SK-N-SH (cell line): ENCODE results near the gene NRG3. TPM values are rescaled to one million over a fixed set of nuclear protein-coding genes. Genes with fewer than 3 reads are reported as not detected.

Experiments
- CTCF ChIA-PET: fragments of 300-600, 350-600 bp; formaldehyde crosslinking; extraction: SDS; loops from one replicate; lab custom pipeline; 2021; lab: Yijun Ruan, JAX
- POLR2A ChIA-PET: fragments of 350-600 bp; sonication (Branson Sonifier 250); formaldehyde crosslinking; extraction: SDS; loops from one replicate; lab custom pipeline; 2020; ENCODE audit warnings: antibody characterized with exemption, inconsistent platforms; lab: Yijun Ruan, JAX
- DNase-seq: peaks from one replicate; pipeline ENCODE4 v3.0.0; 2012
- H2AFZ ChIP-seq: fragments of 200-600 bp; sonication (generic); 2 replicates; pipeline ENCODE4 v1.8.1; 2016; ENCODE audit warnings: antibody characterized with exemption, mild to moderate bottlenecking, low read depth
- H3F3A ChIP-seq: fragments of 200-600 bp; sonication (generic); replicated peaks from 2 replicates; pipeline ENCODE3; 2016; ENCODE audit warnings: antibody characterized with exemption, mild to moderate bottlenecking; ENCODE audit not compliant: insufficient read depth
- H3K27ac ChIP-seq, 2 experiments: fragments of 200-500 bp in 1 of 2; fragments of 200-600 bp in 1 of 2; sonication (Bioruptor generic) in 1 of 2; sonication (generic), shearing (Covaris generic) in 1 of 2; 2 replicates each; pipeline versions ENCODE4 v1.5.1 to v1.6.1; 2014 to 2016; ENCODE audit warnings: low read depth in 2 of 2, inconsistent platforms in 1 of 2, low read length in 1 of 2, mild to moderate bottlenecking in 1 of 2, mixed read lengths in 1 of 2
- H3K27me3 ChIP-seq: fragments of 200-600 bp; sonication (generic), shearing (Covaris generic); 2 replicates; pipeline ENCODE4 v1.6.1; 2016; ENCODE audit warnings: mixed run types; ENCODE audit not compliant: insufficient read depth
- H3K36me3 ChIP-seq, 2 experiments: fragments of 200-500 bp in 1 of 2; fragments of 200-600 bp in 1 of 2; sonication (Bioruptor generic) in 1 of 2; sonication (generic) in 1 of 2; replicated peaks in 1 of 2; 2 replicates each; pipeline versions ENCODE3 to v1.5.1; 2014 to 2016; ENCODE audit warnings: low read length in 1 of 2, mild to moderate bottlenecking in 1 of 2; ENCODE audit not compliant: insufficient read depth in 2 of 2, control insufficient read depth in 1 of 2
- H3K4me1 ChIP-seq, 2 experiments: fragments of 200-500 bp in 1 of 2; fragments of 200-600 bp in 1 of 2; sonication (Bioruptor generic) in 1 of 2; sonication (generic), shearing (Covaris generic) in 1 of 2; 2 replicates each; pipeline versions ENCODE4 v1.5.1 to v1.6.1; 2014 to 2016; ENCODE audit warnings: low read depth in 1 of 2, low read length in 1 of 2, mixed run types in 1 of 2; ENCODE audit not compliant: insufficient read depth in 2 of 2, control insufficient read depth in 1 of 2
- H3K4me2 ChIP-seq: fragments of 200-600 bp; sonication (generic), shearing (Covaris generic); 2 replicates; pipeline ENCODE4 v1.6.1; 2017; ENCODE audit warnings: mixed run types
- H3K4me3 ChIP-seq, 2 experiments: fragments of 200-500 bp in 1 of 2; fragments of 200-600 bp in 1 of 2; sonication (Bioruptor generic) in 1 of 2; sonication (generic), shearing (Covaris generic) in 1 of 2; 2 replicates each; pipeline versions ENCODE4 v1.5.1 to v1.8.1; 2014 to 2016; ENCODE audit warnings: low read depth in 2 of 2, inconsistent platforms in 1 of 2, low read length in 1 of 2, mild to moderate bottlenecking in 1 of 2, mixed read lengths in 1 of 2, moderate library complexity in 1 of 2
- H3K79me2 ChIP-seq: fragments of 200-600 bp; sonication (generic); 2 replicates; pipeline ENCODE4 v1.8.1; 2017; ENCODE audit warnings: mild to moderate bottlenecking; ENCODE audit not compliant: insufficient read depth
- H3K9ac ChIP-seq: fragments of 200-600 bp; sonication (generic); 2 replicates; pipeline ENCODE4 v1.6.1; 2017; ENCODE audit warnings: mixed run types
- H3K9me2 ChIP-seq: fragments of 200-600 bp; sonication (generic); 2 replicates; pipeline ENCODE4 v1.6.1; 2017; ENCODE audit warnings: mixed run types
- H3K9me3 ChIP-seq: fragments of 200-600 bp; sonication (generic); 2 replicates; pipeline ENCODE4 v1.6.1; 2017; ENCODE audit warnings: mixed run types, mild to moderate bottlenecking, moderate library complexity
- H4K20me1 ChIP-seq: fragments of 200-600 bp; sonication (generic); 2 replicates; pipeline ENCODE4 v1.6.1; 2017; ENCODE audit warnings: mild to moderate bottlenecking, mixed run types; ENCODE audit not compliant: insufficient read depth
- CHD2 ChIP-seq: fragments of 150-350 bp; IDR thresholded peaks from 2 replicates; pipeline ENCODE4 v1.6.1; 2018; ENCODE audit warnings: low read length; ENCODE audit not compliant: partially characterized antibody
- EZH2phosphoT487 ChIP-seq: fragments of 200-600 bp; sonication (generic); IDR thresholded peaks from 2 replicates; pipeline ENCODE4 v1.6.1; 2017; ENCODE audit warnings: low read depth, mixed run types, mild to moderate bottlenecking, antibody characterized with exemption, moderate library complexity, borderline replicate concordance
- FOSL2 ChIP-seq: IDR thresholded peaks from 2 replicates; pipeline ENCODE4 v1.4.0; 2012; ENCODE audit warnings: low read depth, mild to moderate bottlenecking, moderate library complexity, borderline replicate concordance
- FOXJ3 ChIP-seq: sonication (generic); formaldehyde crosslinking; IDR thresholded peaks from 2 replicates; pipeline ENCODE4 v1.5.1; 2020; ENCODE audit warnings: mild to moderate bottlenecking, missing genetic modification reagents
- FOXM1 ChIP-seq: IDR thresholded peaks from 2 replicates; pipeline ENCODE4 v1.4.0; 2012; ENCODE audit warnings: low read depth, mild to moderate bottlenecking
- GATA2 ChIP-seq: sonication (generic); formaldehyde crosslinking; IDR thresholded peaks from 2 replicates; pipeline ENCODE4 v1.5.0; 2020; ENCODE audit warnings: mild to moderate bottlenecking, missing genetic modification reagents
- JUND ChIP-seq: IDR thresholded peaks from 2 replicates; pipeline ENCODE4 v1.4.0; 2012
- MEF2A ChIP-seq: IDR thresholded peaks from 2 replicates; pipeline ENCODE4 v1.4.0; 2012; ENCODE audit warnings: low read depth, borderline replicate concordance
- RAD21 ChIP-seq: IDR thresholded peaks from 2 replicates; pipeline ENCODE4 v1.6.1; 2012; ENCODE audit warnings: mild to moderate bottlenecking, low read length
- SMC3 ChIP-seq: IDR thresholded peaks from 2 replicates; pipeline ENCODE4 v1.6.1; 2012; ENCODE audit warnings: low read depth, low read length, improper control_type of control experiment
- TAF1 ChIP-seq: IDR thresholded peaks from 2 replicates; pipeline ENCODE4 v1.6.1; 2012; ENCODE audit warnings: low read depth, mild to moderate bottlenecking, low read length, moderate library complexity, borderline replicate concordance
- TCF12 ChIP-seq: IDR thresholded peaks from 2 replicates; pipeline ENCODE4 v1.4.0; 2012
- TEAD4 ChIP-seq: IDR thresholded peaks from 2 replicates; pipeline ENCODE4 v1.4.0; 2012; ENCODE audit warnings: mild to moderate bottlenecking, borderline replicate concordance; ENCODE audit not compliant: insufficient read depth
- WGBS: methylation state at CpG from one replicate; pipeline ENCODE4 v1.1.6; 2017; ENCODE audit warnings: low lambda C conversion rate; 5-methylcytosine and 5-hydroxymethylcytosine counted together
- polyA plus RNA-seq, 3 experiments: library from polyadenylated mRNA; depleted of rRNA; stranded (reverse); fragments of >200 nt; gene quantifications; 2 replicates each; pipeline ENCODE4 v1.2.3, GENCODE V29; 2012
- TF ChIP-seq, protein P1 (sequence below): IDR thresholded peaks from 2 replicates; pipeline ENCODE4 v1.4.0; 2012; ENCODE audit warnings: low read depth
- TF ChIP-seq, protein P2 (sequence below): fragments of 200-600 bp; sonication (generic); IDR thresholded peaks from 2 replicates; pipeline ENCODE4 v1.6.1; 2017; ENCODE audit warnings: antibody characterized with exemption, mild to moderate bottlenecking, moderate library complexity
- TF ChIP-seq, protein P3 (sequence below): IDR thresholded peaks from 2 replicates; pipeline ENCODE4 v1.4.0; 2012; ENCODE audit warnings: low read depth, borderline replicate concordance
- TF ChIP-seq, protein P4 (sequence below): IDR thresholded peaks from 2 replicates; pipeline ENCODE4; 2012
- TF ChIP-seq, protein P5 (sequence below): IDR thresholded peaks from 2 replicates; pipeline ENCODE4 v1.6.1; 2012; ENCODE audit warnings: mild to moderate bottlenecking, low read depth, low read length, moderate library complexity

NRG3 gene
- polyA plus RNA-seq, 1 of the 3 experiments (the other 2 are of a cell fraction), result 0.03 TPM

DNA sequence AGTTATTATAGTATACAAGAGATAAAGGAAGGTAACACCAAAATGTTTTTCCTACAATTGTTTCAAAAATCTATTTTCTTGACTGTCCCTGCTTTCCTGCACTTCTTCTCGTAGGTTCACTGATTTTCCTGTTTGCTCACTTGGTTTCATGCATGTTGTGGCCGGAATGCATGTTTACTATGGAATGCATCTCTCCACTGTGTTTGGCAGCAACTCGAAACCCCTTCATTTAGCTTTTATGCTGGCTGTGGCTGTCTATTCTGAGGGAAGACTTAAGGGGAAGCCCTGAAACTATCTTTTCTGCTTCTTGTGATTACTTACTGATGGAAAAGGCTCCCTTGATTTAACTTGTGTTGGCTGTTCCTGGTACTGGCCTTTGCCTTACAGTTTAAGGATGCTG is 120.3 kb downstream of the NRG3 start:
- Histone ChIP-seq H3K9ac (no peak overlapping the region), H3K27ac (no peak overlapping the region), H2AFZ (no peak overlapping the region), H3K27me3 (no peaks in the 10 kb centered on the region), H3F3A (no peaks in the 10 kb centered on the region), H3K36me3 (no peaks in the 10 kb centered on the region), H3K9me2 (no peaks in the 10 kb centered on the region), H4K20me1 (no peaks in the 10 kb centered on the region), H3K9me3 (no peaks in the 10 kb centered on the region), H3K4me1 (no peaks in the 10 kb centered on the region), H3K79me2 (no peaks in the 10 kb centered on the region), H3K4me3 (no peak overlapping the region), H3K4me2 (no peak overlapping the region)
- ChIA-PET POLR2A (no interaction called here), CTCF (no interaction called here)
- 5% methylated on average over 3 of the region's 3 CpGs for WGBS
- no peak for DNase-seq
- TF ChIP-seq, protein P1, sequence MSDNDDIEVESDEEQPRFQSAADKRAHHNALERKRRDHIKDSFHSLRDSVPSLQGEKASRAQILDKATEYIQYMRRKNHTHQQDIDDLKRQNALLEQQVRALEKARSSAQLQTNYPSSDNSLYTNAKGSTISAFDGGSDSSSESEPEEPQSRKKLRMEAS, result no peak
- TF ChIP-seq RAD21, result no peak
- no peak for TF ChIP-seq TAF1
- no peak for TF ChIP-seq TCF12
- no peak for TF ChIP-seq FOSL2
- TF ChIP-seq, protein P2, sequence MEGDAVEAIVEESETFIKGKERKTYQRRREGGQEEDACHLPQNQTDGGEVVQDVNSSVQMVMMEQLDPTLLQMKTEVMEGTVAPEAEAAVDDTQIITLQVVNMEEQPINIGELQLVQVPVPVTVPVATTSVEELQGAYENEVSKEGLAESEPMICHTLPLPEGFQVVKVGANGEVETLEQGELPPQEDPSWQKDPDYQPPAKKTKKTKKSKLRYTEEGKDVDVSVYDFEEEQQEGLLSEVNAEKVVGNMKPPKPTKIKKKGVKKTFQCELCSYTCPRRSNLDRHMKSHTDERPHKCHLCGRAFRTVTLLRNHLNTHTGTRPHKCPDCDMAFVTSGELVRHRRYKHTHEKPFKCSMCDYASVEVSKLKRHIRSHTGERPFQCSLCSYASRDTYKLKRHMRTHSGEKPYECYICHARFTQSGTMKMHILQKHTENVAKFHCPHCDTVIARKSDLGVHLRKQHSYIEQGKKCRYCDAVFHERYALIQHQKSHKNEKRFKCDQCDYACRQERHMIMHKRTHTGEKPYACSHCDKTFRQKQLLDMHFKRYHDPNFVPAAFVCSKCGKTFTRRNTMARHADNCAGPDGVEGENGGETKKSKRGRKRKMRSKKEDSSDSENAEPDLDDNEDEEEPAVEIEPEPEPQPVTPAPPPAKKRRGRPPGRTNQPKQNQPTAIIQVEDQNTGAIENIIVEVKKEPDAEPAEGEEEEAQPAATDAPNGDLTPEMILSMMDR, result no peak
- TF ChIP-seq CHD2, result no peak
- TF ChIP-seq GATA2 (CRISPR knock-in tag), result no peak
- TF ChIP-seq JUND, result no peak
- TF ChIP-seq FOXJ3 (CRISPR knock-in tag), result no peak
- no peak for TF ChIP-seq EZH2phosphoT487
- no peak for TF ChIP-seq MEF2A
- TF ChIP-seq, protein P3, sequence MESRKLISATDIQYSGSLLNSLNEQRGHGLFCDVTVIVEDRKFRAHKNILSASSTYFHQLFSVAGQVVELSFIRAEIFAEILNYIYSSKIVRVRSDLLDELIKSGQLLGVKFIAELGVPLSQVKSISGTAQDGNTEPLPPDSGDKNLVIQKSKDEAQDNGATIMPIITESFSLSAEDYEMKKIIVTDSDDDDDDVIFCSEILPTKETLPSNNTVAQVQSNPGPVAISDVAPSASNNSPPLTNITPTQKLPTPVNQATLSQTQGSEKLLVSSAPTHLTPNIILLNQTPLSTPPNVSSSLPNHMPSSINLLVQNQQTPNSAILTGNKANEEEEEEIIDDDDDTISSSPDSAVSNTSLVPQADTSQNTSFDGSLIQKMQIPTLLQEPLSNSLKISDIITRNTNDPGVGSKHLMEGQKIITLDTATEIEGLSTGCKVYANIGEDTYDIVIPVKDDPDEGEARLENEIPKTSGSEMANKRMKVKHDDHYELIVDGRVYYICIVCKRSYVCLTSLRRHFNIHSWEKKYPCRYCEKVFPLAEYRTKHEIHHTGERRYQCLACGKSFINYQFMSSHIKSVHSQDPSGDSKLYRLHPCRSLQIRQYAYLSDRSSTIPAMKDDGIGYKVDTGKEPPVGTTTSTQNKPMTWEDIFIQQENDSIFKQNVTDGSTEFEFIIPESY, result no peak
- TF ChIP-seq, protein P4, sequence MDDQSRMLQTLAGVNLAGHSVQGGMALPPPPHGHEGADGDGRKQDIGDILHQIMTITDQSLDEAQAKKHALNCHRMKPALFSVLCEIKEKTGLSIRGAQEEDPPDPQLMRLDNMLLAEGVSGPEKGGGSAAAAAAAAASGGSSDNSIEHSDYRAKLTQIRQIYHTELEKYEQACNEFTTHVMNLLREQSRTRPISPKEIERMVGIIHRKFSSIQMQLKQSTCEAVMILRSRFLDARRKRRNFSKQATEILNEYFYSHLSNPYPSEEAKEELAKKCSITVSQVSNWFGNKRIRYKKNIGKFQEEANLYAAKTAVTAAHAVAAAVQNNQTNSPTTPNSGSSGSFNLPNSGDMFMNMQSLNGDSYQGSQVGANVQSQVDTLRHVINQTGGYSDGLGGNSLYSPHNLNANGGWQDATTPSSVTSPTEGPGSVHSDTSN, result no peak

DNA sequence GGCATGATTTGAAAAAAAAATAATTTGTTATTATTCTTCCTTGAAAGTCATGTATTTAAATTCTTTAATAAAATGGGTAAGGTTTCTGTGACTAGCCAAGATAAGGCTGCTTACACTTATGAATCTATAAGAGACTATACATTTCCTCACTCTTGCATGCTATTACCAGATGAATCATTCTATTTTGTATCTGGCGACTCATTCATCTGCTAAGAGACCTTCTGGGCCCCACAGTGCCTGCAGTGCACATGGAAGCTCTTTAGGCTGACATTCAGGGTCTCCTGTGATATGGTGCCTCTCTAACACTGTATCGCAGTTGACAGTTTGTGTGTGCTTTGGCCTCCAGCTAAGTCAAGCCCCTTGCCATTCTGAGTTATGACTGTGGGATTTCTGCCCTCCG is 121.9 kb downstream of the NRG3 start:
- H2AFZ ChIP-seq, result no peak overlapping the region
- POLR2A ChIA-PET, result no interaction called here
- H3K79me2 ChIP-seq, result no peaks in the 10 kb centered on the region
- H3K36me3 ChIP-seq, result no peaks in the 10 kb centered on the region
- no peaks in the 10 kb centered on the region for H4K20me1 ChIP-seq
- no peak for DNase-seq
- H3K9ac ChIP-seq, result no peak overlapping the region
- H3K27ac ChIP-seq, result no peak overlapping the region
- no peak overlapping the region for H3K4me3 ChIP-seq
- H3K9me2 ChIP-seq, result no peaks in the 10 kb centered on the region
- WGBS, result 29% methylated on average over 3 of the region's 3 CpGs
- CTCF ChIA-PET, result no interaction called here
- no peaks in the 10 kb centered on the region for H3K27me3 ChIP-seq
- no peaks in the 10 kb centered on the region for H3K9me3 ChIP-seq
- no peak overlapping the region for H3K4me2 ChIP-seq
- no peaks in the 10 kb centered on the region for H3F3A ChIP-seq
- H3K4me1 ChIP-seq, result no peaks in the 10 kb centered on the region
- TF ChIP-seq, protein P5, sequence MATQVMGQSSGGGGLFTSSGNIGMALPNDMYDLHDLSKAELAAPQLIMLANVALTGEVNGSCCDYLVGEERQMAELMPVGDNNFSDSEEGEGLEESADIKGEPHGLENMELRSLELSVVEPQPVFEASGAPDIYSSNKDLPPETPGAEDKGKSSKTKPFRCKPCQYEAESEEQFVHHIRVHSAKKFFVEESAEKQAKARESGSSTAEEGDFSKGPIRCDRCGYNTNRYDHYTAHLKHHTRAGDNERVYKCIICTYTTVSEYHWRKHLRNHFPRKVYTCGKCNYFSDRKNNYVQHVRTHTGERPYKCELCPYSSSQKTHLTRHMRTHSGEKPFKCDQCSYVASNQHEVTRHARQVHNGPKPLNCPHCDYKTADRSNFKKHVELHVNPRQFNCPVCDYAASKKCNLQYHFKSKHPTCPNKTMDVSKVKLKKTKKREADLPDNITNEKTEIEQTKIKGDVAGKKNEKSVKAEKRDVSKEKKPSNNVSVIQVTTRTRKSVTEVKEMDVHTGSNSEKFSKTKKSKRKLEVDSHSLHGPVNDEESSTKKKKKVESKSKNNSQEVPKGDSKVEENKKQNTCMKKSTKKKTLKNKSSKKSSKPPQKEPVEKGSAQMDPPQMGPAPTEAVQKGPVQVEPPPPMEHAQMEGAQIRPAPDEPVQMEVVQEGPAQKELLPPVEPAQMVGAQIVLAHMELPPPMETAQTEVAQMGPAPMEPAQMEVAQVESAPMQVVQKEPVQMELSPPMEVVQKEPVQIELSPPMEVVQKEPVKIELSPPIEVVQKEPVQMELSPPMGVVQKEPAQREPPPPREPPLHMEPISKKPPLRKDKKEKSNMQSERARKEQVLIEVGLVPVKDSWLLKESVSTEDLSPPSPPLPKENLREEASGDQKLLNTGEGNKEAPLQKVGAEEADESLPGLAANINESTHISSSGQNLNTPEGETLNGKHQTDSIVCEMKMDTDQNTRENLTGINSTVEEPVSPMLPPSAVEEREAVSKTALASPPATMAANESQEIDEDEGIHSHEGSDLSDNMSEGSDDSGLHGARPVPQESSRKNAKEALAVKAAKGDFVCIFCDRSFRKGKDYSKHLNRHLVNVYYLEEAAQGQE, result no peak
- TF ChIP-seq FOXM1, result no peak
- no peak for TF ChIP-seq TCF12
- TF ChIP-seq TEAD4, result no peak
- TF ChIP-seq, protein P2, result no peak
- no peak for TF ChIP-seq SMC3
